Daoy (cell line): ENCODE data around the gene ABI1. TPM values are rescaled to one million over a fixed set of nuclear protein-coding genes. Genes with fewer than 3 reads are reported as not detected.
"Not testable (repeated sequence)": the region's sequence is repeated elsewhere in the genome, so short reads cannot be mapped to it uniquely, and the experiment has no call there.

Experiments used
- DNase-seq: peaks from one replicate; pipeline ENCODE4 v3.0.0-alpha.2; 2015; ENCODE audit warnings: low read depth
- total RNA-seq: library from RNA; depleted of rRNA; stranded (reverse); fragments of >200 nt; shearing (Covaris generic); gene quantifications from 2 replicates; pipeline ENCODE4 v1.2.3, GENCODE V29; 2014

The ABI1 gene
- total RNA-seq, 1 experiment from 2014 or later, result 31.2 TPM

GRCh38 chr10:26805567-26806245 is 55.1 kb downstream of the ABI1 start:
- no peak for DNase-seq

DNA sequence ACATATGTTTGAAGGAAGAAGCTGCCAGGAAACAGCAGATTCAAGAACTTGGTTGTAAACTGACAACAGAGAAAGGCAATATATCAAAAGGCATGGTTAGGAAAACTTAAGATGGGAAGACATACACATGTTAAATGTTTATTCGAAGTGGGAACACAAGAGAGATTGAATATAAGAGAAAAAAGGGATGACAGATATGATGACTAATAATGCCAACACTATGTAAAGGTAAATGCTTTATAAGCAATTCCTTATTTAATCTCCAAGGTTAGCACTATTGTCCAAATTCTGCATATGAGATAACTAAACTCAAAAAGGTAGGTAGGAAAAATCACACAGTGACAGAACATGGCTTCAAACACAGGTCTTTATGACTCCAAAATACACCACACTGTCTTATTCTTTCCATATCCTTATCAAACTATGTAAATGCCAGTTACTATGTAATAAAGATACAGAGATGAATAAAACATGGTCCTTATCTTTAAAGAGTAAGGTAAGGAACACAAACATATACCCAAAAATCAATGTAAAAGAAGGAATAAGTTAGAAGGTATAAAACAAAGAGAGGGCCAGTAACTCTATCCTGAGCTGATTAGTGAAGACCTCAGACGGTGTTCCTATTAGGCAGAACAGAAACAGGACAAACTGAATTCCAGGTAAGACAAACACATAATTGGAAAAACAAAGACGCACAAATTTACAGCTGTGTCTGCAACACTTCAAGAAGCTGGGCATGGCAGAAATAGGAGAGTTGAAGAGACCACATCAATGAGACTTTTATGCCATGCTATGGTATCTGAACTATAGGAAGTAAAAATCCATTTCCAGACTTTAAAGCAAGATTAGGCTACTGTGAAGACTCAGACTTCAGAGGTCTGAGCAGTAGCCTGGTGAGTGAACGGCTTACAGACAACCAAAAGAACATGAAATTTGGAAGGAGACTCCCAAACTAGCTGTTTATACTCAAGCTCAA is 56.1 kb downstream of the ABI1 start:
- DNase-seq, result no peak

- no peak for DNase-seq
Observed at GRCh38 chr10:26803849-26804248, 56.9 kb downstream of the ABI1 start.

- DNase-seq, result no peak
Observed at GRCh38 chr10:26802527-26802926, 58.2 kb downstream of the ABI1 start.

DNA sequence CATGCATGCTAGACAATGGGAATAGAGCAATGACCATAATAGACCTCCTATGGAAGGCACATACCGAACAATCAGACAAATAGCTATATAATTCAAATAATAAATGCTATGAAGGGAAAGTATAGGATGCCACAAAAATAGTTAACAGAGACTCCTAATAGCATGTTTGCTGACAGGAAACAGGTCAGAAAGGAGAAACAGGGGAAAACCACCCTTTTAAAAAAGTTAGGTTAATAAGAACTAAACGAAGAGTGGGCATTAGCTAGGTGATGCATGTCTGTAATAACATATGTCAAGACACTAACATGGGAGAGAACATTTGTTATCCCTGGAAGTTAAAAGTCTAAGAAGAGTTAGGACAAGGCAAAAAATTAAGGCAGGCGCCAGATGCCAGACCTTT is 58.9 kb downstream of the ABI1 start:
- DNase-seq, result no peak

GRCh38 chr10:26801274-26801673 is 59.5 kb downstream of the ABI1 start:
- no peak for DNase-seq

DNA sequence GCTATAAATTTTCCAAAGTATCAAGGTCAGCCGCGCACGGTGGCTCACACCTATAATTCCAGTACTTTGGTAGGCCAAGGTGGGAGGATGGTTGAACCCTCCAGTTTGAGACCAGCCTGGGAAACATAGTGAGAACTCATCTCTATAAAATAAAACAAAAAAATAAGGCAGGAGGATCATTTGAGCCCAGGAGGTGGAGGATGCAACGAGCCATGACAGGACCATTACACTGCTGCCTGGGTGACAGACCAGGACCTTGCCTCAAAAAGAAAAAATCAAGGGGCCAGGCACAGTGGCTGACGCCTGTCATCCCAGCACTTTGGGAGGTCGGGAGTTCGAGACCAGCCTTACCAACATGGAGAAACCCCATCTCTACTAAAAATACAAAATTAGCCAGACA is 60.3 kb downstream of the ABI1 start:
- DNase-seq, result no peak

DNA sequence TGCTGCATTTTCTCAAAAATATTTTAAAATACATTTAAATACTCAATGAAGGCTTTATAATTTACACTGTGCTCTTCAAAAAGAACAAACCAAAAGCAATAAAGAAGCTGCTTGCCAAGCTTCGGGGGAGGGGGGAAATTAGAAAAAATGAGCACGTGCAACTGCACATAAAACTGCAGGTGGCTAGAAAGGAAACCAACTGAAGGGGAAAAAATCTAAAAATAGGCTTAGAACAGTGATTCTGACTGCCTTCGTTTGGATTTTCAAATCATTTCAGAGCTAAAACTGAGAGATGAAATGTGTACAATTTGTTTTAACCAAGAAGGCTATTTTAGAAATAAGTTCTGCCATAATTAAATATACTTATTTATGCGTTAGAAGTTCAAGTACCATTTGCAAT is 61.4 kb downstream of the ABI1 start:
- no peak for DNase-seq

DNA sequence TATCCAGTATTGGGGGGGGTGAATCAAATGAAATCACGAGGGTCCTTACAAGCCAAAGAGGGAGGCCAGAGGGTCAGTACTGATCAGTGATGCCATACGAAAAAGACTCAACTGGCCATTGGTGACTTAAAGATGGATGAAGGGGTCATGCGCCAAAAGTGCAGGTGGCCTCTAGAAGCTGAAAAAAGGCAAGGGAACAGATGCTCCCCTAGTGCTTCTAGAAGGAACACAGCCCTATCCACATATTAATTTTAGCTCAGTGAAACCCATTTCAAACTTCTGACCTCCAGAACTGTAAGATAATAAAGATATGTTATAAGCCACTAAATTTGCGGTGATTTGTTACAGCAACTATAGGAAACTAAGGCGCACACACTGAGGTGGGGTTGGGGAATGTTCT is 62.5 kb downstream of the ABI1 start:
- DNase-seq, result no peak

DNA sequence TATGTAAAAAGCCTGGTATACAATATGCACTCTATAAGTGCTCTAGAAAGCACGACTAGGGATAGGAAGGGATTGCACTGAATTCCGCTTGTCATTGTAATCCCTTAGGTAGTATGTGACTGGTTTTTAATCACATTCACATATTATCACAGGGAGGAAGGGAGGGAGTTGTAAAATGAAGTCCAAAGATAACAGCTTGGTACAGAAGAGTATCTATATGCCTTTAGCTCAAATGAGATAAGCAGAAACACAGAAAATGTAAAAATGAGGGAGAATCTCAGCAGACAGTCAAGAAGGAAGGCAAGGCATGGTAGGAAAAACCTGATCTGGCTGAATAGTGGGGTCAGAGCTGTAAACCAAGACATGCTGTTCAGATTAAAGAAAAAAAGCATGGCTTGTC is 63.4 kb downstream of the ABI1 start:
- no peak for DNase-seq

DNA sequence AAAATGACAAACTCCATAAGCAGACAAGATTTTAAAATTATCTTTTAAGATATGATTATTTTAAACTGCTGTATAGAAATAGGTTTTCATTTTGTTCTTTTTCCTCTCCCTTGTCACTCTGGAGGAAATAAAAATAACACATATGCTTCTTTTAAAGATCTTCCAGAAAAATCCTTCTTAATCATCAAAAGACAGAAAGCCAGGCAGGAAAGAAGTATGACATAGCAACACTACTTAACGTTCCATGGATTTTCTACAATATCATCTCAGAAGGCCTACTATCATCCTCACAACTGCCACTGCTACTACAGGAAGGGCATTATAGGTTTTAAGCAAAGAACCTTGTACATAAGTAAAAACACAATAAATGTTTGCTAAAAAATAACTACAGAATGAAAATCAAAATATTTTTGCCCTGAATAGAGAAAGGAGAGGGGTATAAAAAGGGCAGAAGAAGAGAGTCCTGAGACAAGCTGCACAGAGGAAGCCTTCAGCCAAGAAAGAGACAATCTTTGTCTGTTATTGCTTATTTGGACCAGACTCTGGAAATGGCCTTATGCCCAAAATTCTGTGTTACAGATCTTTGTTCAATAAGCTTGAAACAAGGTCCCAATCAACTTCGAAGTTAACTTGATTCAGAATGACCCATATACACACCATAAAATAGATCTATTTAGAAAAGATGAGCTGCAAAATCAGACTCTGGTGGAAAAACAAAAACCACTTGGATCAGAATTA is 67.8 kb downstream of the ABI1 start:
- no peak for DNase-seq

DNA sequence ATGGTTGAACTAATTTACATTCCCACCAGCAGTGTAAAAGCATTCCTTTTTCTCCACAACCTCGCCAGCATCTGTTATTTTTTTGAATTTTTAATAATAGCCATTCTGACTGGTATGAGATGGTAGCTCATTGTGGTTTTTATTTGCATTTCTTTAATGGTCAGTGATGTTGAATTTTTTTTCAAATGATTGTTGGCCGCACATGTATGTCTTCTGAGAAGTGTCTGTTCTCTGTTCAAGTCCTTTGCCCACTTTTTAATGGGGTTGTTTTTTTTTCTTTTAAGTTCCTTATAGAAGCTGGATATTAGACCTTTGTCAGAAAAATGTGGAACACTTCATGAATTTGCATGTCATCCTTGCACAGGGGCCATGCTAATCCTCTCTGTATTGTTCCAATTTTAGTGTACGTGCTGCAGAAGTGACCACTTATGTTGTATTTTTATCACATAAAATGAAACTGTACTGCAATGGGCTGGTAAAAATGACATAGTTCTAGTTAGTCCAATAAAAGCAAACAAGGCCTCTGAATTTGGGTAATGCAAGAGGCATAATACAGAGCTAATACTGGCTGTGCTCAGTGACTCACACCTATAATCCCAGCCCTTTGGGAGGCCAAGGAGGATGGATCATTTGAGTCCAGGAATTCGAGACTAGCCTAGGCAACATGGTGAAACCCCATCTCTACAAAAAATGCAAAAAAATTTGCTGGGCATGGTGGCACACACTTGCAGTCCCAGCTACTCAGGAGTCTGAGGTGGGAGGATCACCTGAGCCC is 70.3 kb downstream of the ABI1 start:
- DNase-seq, result peak; percentile 23

DNA sequence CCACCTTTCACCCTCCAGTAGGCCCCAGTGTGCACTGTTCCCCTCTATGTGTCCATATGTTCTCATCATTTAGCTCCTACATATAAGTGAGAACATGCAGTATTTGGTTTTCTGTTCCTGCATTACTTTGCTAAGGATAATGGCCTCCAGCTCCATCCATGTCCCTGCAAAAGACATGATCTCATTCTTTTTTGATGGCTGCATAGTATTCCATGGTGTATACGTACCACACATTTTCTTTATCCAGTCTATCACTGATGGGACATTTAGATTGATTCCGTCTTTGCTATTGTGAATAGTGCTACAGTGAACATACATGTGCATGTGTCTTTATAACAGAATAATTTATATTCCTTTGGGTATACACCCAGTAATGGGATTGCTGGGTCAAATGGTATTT is 71.0 kb downstream of the ABI1 start:
- not testable (repeated sequence) for DNase-seq

DNA sequence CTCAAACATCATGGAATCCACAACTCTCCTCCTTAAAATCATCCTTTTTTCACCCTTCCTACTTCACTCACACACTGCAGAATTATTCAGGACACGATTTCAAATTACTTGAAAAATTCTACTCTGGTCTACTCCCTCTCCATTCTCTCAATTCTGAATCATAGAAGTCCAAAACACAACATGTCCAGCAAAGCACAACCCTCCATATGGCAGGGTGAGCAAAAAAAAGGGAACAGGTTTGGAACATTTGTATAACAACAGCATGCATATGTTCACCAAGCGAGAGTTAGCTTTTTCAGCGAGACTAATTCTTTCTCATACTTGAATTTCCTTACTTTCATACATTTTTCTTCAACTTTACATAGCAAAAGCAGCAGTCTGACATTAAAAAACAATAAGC is 73.4 kb downstream of the ABI1 start:
- DNase-seq, result no peak

- peak; percentile 16 for DNase-seq
Observed at GRCh38 chr10:26781797-26782196, 79.0 kb downstream of the ABI1 start.

DNA sequence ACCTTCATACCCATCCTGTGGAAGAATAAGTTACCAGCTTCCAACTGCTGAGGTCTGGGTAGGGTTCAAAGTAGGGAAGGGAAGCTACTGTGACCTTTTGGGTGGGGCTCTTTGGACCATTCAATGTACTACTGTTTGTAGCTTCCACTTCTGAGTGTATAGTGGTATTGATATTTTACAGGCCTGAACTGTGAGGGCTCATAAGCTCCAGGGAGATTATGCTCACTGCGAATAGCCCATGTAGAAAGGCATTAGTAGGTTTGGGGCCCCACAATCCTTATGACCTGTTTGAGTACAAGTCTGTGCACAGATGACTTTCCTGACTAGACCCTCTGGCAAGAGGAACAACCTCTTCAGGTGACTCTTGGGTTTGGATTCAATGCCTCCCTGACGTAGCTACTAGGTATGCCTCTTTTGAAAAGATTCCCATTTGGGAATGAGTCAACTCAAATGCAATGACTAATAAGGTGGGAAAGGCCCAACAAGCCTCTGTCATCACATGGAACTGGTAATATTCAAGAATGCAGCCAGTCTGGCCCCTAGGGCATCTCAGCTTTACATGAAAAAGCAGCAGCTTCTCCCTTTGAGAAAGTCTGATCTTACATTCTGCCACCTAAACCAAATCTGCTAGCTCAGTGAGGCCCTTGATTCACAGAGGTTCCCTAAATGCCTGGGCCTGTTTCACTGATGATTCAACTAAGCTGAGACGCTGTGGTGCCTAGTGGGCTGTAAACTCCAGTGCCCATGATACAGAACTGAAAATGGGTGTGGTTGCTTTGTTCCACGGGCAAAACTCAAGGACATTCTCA is 79.8 kb downstream of the ABI1 start:
- peak; percentile 83 for DNase-seq

DNA sequence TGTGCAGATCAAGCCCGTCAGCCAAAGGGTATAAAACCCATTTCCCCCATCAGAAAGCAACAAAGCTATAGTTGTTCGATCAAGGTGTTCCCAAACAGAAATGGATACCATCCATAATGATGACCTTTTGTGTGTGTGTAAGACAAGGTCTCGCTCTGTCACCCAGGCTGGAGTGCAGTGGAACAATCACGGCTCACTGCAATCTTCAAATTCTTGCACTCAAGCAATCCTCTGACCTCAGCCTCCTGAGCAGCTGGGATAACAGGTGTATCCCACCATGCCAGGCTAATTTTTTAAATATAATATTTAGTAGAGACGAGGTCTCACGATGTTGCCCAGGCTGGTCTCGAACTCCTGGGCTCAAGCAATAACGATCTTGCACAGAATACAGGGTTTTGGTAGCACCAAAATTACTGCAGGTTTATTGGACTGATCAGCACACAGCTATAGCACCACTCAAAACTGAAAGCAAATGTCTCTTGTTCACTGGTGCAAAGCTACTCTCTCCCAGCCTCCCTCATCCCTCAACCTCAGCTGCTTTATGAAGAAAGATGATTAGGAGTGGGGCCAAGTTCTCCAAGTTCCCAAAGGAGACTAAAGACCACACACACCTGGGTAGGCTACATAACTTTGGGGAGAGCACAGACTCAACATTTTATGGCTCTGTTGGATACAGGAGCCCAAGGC is 80.5 kb downstream of the ABI1 start:
- DNase-seq, result no peak

GRCh38 chr10:26779176-26779860 is 81.4 kb downstream of the ABI1 start:
- no peak for DNase-seq

DNA sequence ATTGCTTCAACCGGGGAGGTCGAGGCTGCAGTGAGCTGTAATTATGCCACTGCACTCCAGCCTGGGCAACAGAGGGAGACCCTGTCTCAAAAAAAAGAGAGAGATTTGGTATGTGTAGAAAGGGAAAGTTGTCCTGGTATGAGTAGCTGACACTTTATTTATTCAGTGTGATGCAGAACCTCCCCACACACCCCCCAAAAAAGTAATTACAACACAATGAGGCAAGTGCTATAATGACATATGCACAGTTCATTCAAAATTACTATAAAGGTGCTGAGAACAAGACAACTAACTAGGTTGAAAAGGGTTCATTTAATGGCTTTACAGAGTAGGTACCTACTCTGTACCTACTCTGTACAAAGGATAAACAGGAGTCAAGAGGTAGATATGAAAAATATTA is 83.1 kb downstream of the ABI1 start:
- DNase-seq, result no peak

DNA sequence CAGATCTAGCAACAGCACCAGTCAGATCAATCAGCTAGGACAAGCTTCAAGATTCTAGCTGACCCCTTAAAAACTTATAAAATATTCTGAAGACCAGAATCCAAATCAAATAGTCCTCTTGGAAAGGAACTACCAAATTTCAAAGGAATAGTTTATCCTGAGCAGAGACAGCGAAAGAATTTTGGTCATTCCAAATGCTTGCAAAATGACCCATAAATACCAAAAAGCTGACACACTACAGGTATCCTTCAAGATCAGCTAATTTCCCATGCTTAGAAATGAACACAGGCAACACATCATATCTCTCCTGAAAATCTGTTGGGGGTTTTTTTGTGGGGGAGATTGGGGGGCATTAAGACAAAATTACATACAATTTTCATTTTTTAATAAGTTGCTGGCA is 84.5 kb downstream of the ABI1 start:
- DNase-seq, result no peak
